ENCODE data around the gene RANBP17.

RANBP17 gene

GRCh38 chr5:171188016-171188415 lies 326.2 kb downstream of the RANBP17 start:
- Histone ChIP-seq H3K4me2 (ENCODE audit: low read length) (no peak overlapping the region), H3K9me3 (ENCODE audit: insufficient read depth, low read length) (no peaks in the 10 kb centered on the region), H3K4me3 (ENCODE audit: low read length) (no peak overlapping the region), H4K20me1 (ENCODE audit: insufficient read depth, low read length) (no peaks in the 10 kb centered on the region), H3K27me3 (ENCODE audit: low read depth, low read length) (peaks cover 7% of the 10 kb centered on the region; the same call in 1 of the 2 replicates), H3K79me2 (ENCODE audit: low read length) (no peaks in the 10 kb centered on the region), H3K27ac (ENCODE audit: low read length) (no peak overlapping the region), H3K9ac (ENCODE audit: low read length) (no peak overlapping the region), H3K36me3 (replicated peaks; ENCODE audit: low read depth, low read length) (no peaks in the 10 kb centered on the region), H3K4me1 (ENCODE audit: low read length) (no peaks in the 10 kb centered on the region), H2AFZ (ENCODE audit: low read depth, low read length) (no peak overlapping the region)
- TF ChIP-seq CTCF (IDR thresholded peaks at IDR 0.05; ENCODE audit: low read depth, low read length) (no peak), EZH2phosphoT487 (IDR thresholded peaks at IDR 0.05; ENCODE audit: low read depth) (no peak)

- Histone ChIP-seq H2AFZ (ENCODE audit: low read depth, low read length) (no peak overlapping the region), H3K9me3 (ENCODE audit: insufficient read depth, low read length) (no peaks in the 10 kb centered on the region), H3K9ac (ENCODE audit: low read length) (no peak overlapping the region), H3K36me3 (replicated peaks; ENCODE audit: low read depth, low read length) (no peaks in the 10 kb centered on the region), H4K20me1 (ENCODE audit: insufficient read depth, low read length) (no peaks in the 10 kb centered on the region), H3K27me3 (ENCODE audit: low read depth, low read length) (peaks cover 7% of the 10 kb centered on the region; the same call in 1 of the 2 replicates), H3K27ac (ENCODE audit: low read length) (no peak overlapping the region), H3K4me2 (ENCODE audit: low read length) (no peak overlapping the region), H3K4me3 (ENCODE audit: low read length) (no peak overlapping the region), H3K4me1 (ENCODE audit: low read length) (no peaks in the 10 kb centered on the region), H3K79me2 (ENCODE audit: low read length) (no peaks in the 10 kb centered on the region)
- no peak for TF ChIP-seq CTCF (IDR thresholded peaks at IDR 0.05; ENCODE audit: low read depth, low read length)
- TF ChIP-seq EZH2phosphoT487 (IDR thresholded peaks at IDR 0.05; ENCODE audit: low read depth), result no peak
Measured at GRCh38 chr5:171189442-171189841, 327.6 kb downstream of the RANBP17 start.

GRCh38 chr5:171192111-171192510 lies 330.3 kb downstream of the RANBP17 start:
- no peaks in the 10 kb centered on the region for H3K36me3 ChIP-seq (replicated peaks; ENCODE audit: low read depth, low read length)
- H2AFZ ChIP-seq (ENCODE audit: low read depth, low read length), result no peak overlapping the region
- no peaks in the 10 kb centered on the region for H3K79me2 ChIP-seq (ENCODE audit: low read length)
- no peak overlapping the region for H3K4me3 ChIP-seq (ENCODE audit: low read length)
- no peaks in the 10 kb centered on the region for H3K9me3 ChIP-seq (ENCODE audit: insufficient read depth, low read length)
- no peak overlapping the region for H3K4me2 ChIP-seq (ENCODE audit: low read length)
- H3K27me3 ChIP-seq (ENCODE audit: low read depth, low read length), result peaks cover 7% of the 10 kb centered on the region; the same call in 1 of the 2 replicates
- H3K4me1 ChIP-seq (ENCODE audit: low read length), result no peaks in the 10 kb centered on the region
- no peak overlapping the region for H3K9ac ChIP-seq (ENCODE audit: low read length)
- TF ChIP-seq EZH2phosphoT487 (IDR thresholded peaks at IDR 0.05; ENCODE audit: low read depth) (no peak), CTCF (IDR thresholded peaks at IDR 0.05; ENCODE audit: low read depth, low read length) (no peak)
- H4K20me1 ChIP-seq (ENCODE audit: insufficient read depth, low read length), result no peaks in the 10 kb centered on the region
- H3K27ac ChIP-seq (ENCODE audit: low read length), result no peak overlapping the region

GRCh38 chr5:171201310-171201709 lies 339.5 kb downstream of the RANBP17 start:
- Histone ChIP-seq H3K79me2 (ENCODE audit: low read length) (no peaks in the 10 kb centered on the region), H3K4me1 (ENCODE audit: low read length) (no peaks in the 10 kb centered on the region), H3K27me3 (ENCODE audit: low read depth, low read length) (peaks cover 46% of the 10 kb centered on the region), H3K9ac (ENCODE audit: low read length) (no peak overlapping the region), H4K20me1 (ENCODE audit: insufficient read depth, low read length) (no peaks in the 10 kb centered on the region), H3K4me2 (ENCODE audit: low read length) (no peak overlapping the region), H2AFZ (ENCODE audit: low read depth, low read length) (no peak overlapping the region), H3K27ac (ENCODE audit: low read length) (no peak overlapping the region), H3K4me3 (ENCODE audit: low read length) (no peak overlapping the region), H3K9me3 (ENCODE audit: insufficient read depth, low read length) (no peaks in the 10 kb centered on the region), H3K36me3 (replicated peaks; ENCODE audit: low read depth, low read length) (no peaks in the 10 kb centered on the region)
- no peak for TF ChIP-seq CTCF (IDR thresholded peaks at IDR 0.05; ENCODE audit: low read depth, low read length)
- no peak for TF ChIP-seq EZH2phosphoT487 (IDR thresholded peaks at IDR 0.05; ENCODE audit: low read depth)

Data from OCI-LY3 (cell line).